ENCODE data around the gene DDX54. TPM values are rescaled to one million over a fixed set of nuclear protein-coding genes. Genes with fewer than 3 reads are reported as not detected.

DDX54 gene
- total RNA-seq, 1 donor, result 40.2 TPM

GRCh38 chr12:113189361-113189760 lies 4.1 kb upstream of the DDX54 start:
- peaks cover 18% of the 10 kb centered on the region for H3K4me1 ChIP-seq (ENCODE audit: insufficient read depth, low read length)
- H3K4me3 ChIP-seq (ENCODE audit: insufficient read depth, low read length), result no peak overlapping the region
- no peaks in the 10 kb centered on the region for H3K27me3 ChIP-seq (ENCODE audit: insufficient read depth, low read length)
- DNase-seq (ENCODE audit: insufficient read length, low spot score, missing footprints), result peak; percentile 43
- no peak overlapping the region for H2AFZ ChIP-seq (ENCODE audit: low read length)
- no peak overlapping the region for H3K4me2 ChIP-seq (ENCODE audit: insufficient read depth, low read length)
- TF ChIP-seq CTCF (IDR thresholded peaks at IDR 0.05; ENCODE audit: extremely low read depth, low read depth, low read length), result no peak
- no peaks in the 10 kb centered on the region for H3K9me3 ChIP-seq (ENCODE audit: low read depth, low read length)
- H4K20me1 ChIP-seq (ENCODE audit: insufficient read depth, low read length), result peaks cover 4% of the 10 kb centered on the region
- H3K36me3 ChIP-seq (ENCODE audit: insufficient read depth, low read length), result peaks cover 16% of the 10 kb centered on the region
- no peak overlapping the region for H3K27ac ChIP-seq (ENCODE audit: low read depth, low read length)
- H3K79me2 ChIP-seq (ENCODE audit: insufficient read depth, low read length), result peaks cover 20% of the 10 kb centered on the region

- Histone ChIP-seq H3K27ac (ENCODE audit: low read depth, low read length) (no peak overlapping the region), H3K79me2 (ENCODE audit: insufficient read depth, low read length) (peaks cover 46% of the 10 kb centered on the region)
- TF ChIP-seq CTCF (IDR thresholded peaks at IDR 0.05; ENCODE audit: extremely low read depth, low read depth, low read length), result no peak
Measured at GRCh38 chr12:113186666-113187325, 1.5 kb upstream of the DDX54 start.

GRCh38 chr12:113186033-113186365 lies 721 bp upstream of the DDX54 start:
- H3K79me2 ChIP-seq (ENCODE audit: insufficient read depth, low read length), result peaks cover 52% of the 10 kb centered on the region
- H3K4me2 ChIP-seq (ENCODE audit: insufficient read depth, low read length), result peak overlapping the region; percentile 93
- peaks cover 14% of the 10 kb centered on the region for H3K36me3 ChIP-seq (ENCODE audit: insufficient read depth, low read length)
- peaks cover 7% of the 10 kb centered on the region for H4K20me1 ChIP-seq (ENCODE audit: insufficient read depth, low read length)
- peak overlapping the region; percentile 98 for H3K27ac ChIP-seq (ENCODE audit: low read depth, low read length)
- DNase-seq (ENCODE audit: insufficient read length, low spot score, missing footprints), result no peak
- no peak for TF ChIP-seq CTCF (IDR thresholded peaks at IDR 0.05; ENCODE audit: extremely low read depth, low read depth, low read length)
- H3K27me3 ChIP-seq (ENCODE audit: insufficient read depth, low read length), result no peaks in the 10 kb centered on the region
- H3K4me3 ChIP-seq (ENCODE audit: insufficient read depth, low read length), result peak overlapping the region; percentile 98
- peaks cover 11% of the 10 kb centered on the region for H3K4me1 ChIP-seq (ENCODE audit: insufficient read depth, low read length)
- H3K9me3 ChIP-seq (ENCODE audit: low read depth, low read length), result no peaks in the 10 kb centered on the region
- peak overlapping the region; percentile 85 for H2AFZ ChIP-seq (ENCODE audit: low read length)

More at GRCh38 chr12:113186666-113187325, 1.5 kb upstream of the DDX54 start:
- Histone ChIP-seq H3K4me3 (ENCODE audit: insufficient read depth, low read length) (peak overlapping the region; percentile 98), H4K20me1 (ENCODE audit: insufficient read depth, low read length) (peaks cover 7% of the 10 kb centered on the region), H3K4me1 (ENCODE audit: insufficient read depth, low read length) (peaks cover 11% of the 10 kb centered on the region), H3K9me3 (ENCODE audit: low read depth, low read length) (no peaks in the 10 kb centered on the region), H3K4me2 (ENCODE audit: insufficient read depth, low read length) (peak overlapping the region; percentile 93), H3K36me3 (ENCODE audit: insufficient read depth, low read length) (peaks cover 20% of the 10 kb centered on the region), H3K27me3 (ENCODE audit: insufficient read depth, low read length) (no peaks in the 10 kb centered on the region), H2AFZ (ENCODE audit: low read length) (no peak overlapping the region)
- DNase-seq (ENCODE audit: insufficient read length, low spot score, missing footprints), result no peak

GRCh38 chr12:113184900-113185179 lies 438 bp downstream of the DDX54 start:
- H3K9me3 ChIP-seq (ENCODE audit: low read depth, low read length), result no peaks in the 10 kb centered on the region
- H4K20me1 ChIP-seq (ENCODE audit: insufficient read depth, low read length), result peaks cover 9% of the 10 kb centered on the region
- H3K4me2 ChIP-seq (ENCODE audit: insufficient read depth, low read length), result peak overlapping the region; percentile 93
- peak overlapping the region; percentile 98 for H3K4me3 ChIP-seq (ENCODE audit: insufficient read depth, low read length)
- H3K4me1 ChIP-seq (ENCODE audit: insufficient read depth, low read length), result peaks cover 11% of the 10 kb centered on the region
- H3K36me3 ChIP-seq (ENCODE audit: insufficient read depth, low read length), result peaks cover 24% of the 10 kb centered on the region
- H3K27ac ChIP-seq (ENCODE audit: low read depth, low read length), result peak overlapping the region; percentile 98
- H3K27me3 ChIP-seq (ENCODE audit: insufficient read depth, low read length), result no peaks in the 10 kb centered on the region
- peak overlapping the region; percentile 85 for H2AFZ ChIP-seq (ENCODE audit: low read length)
- DNase-seq (ENCODE audit: insufficient read length, low spot score, missing footprints), result peak; percentile 98
- peaks cover 61% of the 10 kb centered on the region for H3K79me2 ChIP-seq (ENCODE audit: insufficient read depth, low read length)
- no peak for TF ChIP-seq CTCF (IDR thresholded peaks at IDR 0.05; ENCODE audit: extremely low read depth, low read depth, low read length)

Data from osteoblast (primary cell).